ENCODE results near the gene CLRN1. TPM values are rescaled to one million over a fixed set of nuclear protein-coding genes. Genes with fewer than 3 reads are reported as not detected.

Gene CLRN1
- total RNA-seq, 1 donor from 2014 or later, result not detected

DNA sequence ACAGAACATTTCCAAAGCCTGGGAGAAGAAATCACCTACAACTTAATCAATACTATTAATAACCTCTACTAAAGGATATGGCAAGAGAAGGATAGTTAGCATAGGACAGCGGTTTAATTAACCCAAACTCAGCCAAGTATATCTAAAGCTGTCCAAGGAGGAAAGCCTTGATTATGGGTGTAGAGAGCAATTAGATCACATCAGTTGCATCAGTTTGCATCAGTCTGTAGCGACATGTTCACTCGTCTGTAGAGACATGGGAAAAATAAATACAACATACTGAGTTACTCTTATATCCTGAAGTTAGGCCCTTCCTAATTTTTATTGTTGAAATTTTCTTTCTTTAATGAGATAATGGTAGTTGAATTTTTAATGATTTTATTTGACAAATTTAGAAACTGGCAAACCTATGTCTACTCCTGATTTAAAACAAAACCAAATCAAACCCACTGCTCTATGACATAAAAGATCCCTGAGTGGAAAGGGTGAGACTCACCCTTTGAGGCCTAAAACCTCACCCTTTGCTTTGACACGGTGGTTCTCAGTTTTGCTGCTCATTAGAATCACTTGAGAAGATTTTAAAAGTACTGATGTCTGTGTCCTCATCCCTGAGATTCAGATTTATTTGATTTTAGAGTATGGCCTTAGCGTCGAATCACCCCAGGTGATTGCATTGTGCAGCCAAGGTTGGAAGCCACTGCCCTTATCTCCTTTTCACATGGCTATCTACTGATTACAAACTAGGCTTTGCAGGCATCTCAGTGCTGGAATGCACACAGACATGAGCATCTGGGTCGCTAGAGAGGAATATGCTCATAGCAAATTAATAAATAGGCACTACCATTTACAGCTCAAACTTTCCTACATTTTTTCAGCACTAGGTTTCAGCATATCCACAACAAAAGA, 2.8 kb upstream of the CLRN1 start:
- Mint-ChIP-seq H3K36me3 (no peaks in the 10 kb centered on the region), H3K27me3 (ENCODE audit: low read depth) (peaks cover 10% of the 10 kb centered on the region), H3K4me3 (no peak overlapping the region), H3K4me1 (peaks cover 21% of the 10 kb centered on the region), H3K9me3 (no peaks in the 10 kb centered on the region), H3K27ac (no peak overlapping the region)
- no peak for DNase-seq (ENCODE audit: low spot score in 2 of 2, unreplicated experiment in 2 of 2)
- TF ChIP-seq, protein P1, sequence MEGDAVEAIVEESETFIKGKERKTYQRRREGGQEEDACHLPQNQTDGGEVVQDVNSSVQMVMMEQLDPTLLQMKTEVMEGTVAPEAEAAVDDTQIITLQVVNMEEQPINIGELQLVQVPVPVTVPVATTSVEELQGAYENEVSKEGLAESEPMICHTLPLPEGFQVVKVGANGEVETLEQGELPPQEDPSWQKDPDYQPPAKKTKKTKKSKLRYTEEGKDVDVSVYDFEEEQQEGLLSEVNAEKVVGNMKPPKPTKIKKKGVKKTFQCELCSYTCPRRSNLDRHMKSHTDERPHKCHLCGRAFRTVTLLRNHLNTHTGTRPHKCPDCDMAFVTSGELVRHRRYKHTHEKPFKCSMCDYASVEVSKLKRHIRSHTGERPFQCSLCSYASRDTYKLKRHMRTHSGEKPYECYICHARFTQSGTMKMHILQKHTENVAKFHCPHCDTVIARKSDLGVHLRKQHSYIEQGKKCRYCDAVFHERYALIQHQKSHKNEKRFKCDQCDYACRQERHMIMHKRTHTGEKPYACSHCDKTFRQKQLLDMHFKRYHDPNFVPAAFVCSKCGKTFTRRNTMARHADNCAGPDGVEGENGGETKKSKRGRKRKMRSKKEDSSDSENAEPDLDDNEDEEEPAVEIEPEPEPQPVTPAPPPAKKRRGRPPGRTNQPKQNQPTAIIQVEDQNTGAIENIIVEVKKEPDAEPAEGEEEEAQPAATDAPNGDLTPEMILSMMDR (IDR thresholded peaks at IDR 0.05; ENCODE audit: unreplicated experiment), result no peak

DNA sequence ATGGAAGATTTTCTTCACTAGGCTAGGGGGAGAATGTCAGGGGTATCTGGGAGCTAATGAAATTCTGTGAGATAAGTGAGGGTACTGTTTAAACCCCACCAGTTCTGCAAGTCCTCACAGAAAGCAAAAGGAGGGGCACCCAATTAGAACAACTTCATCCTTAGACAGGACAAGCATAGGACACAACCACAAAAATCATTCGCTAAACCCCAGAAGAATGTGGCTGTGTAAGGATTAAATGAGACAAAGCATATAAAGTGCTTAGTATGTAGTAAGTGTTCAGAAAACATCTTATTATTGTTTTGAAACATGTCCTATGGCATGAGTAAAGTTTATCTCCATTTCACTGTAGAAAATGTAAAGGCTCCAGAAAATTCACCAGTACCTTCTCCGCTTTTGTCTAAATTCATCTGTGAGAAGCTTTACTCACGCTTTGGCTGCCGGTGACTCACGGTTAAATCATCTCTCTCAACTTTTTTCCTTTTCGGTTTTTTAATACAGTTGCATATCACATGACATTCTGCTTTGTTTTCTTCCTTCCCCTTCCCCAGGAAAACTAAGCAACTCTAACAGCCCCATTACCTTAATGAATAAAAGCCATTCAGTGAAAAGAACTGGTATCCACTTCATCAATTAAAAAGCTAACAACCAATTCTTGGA, 1.7 kb downstream of the CLRN1 start:
- H3K4me1 Mint-ChIP-seq, result peaks cover 22% of the 10 kb centered on the region
- H3K27ac Mint-ChIP-seq, result peak overlapping the region; percentile 27
- no peak for DNase-seq (ENCODE audit: low spot score in 2 of 2, unreplicated experiment in 2 of 2)
- TF ChIP-seq, protein P1 (IDR thresholded peaks at IDR 0.05; ENCODE audit: unreplicated experiment), result no peak
- no peaks in the 10 kb centered on the region for H3K9me3 Mint-ChIP-seq
- H3K4me3 Mint-ChIP-seq, result no peak overlapping the region
- H3K36me3 Mint-ChIP-seq, result no peaks in the 10 kb centered on the region
- H3K27me3 Mint-ChIP-seq (ENCODE audit: low read depth), result peaks cover 2% of the 10 kb centered on the region

DNA sequence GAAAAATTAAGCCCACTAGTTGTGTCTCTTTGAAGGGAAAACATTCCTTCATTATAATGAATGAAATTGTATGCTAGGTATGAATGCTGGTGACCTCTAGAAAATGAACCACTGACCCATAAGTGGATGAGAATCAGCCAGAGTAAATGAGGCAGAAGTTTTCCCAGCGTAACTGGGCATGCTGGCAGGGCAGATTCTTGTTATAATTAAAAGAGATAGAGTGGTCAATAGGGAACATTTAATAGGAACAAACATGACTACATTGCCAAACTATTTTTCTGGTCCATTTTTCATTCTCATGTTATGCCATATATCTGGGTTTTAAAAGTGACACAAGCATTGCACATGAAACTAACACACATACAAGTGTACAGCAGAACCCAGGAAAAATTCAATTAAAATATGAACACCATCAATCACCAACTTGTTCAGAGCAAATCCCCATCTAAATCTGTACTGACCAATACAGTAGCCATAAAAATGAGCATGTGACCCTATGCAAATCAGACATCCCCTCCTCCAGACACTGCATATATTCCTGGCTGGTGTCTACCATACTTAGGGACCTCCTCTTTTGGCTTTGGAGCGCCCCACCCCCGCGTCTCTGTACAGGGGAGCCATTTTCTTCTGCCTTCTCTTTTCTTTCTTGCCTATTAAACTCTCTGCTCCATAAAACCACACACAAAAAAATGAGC, 4.0 kb downstream of the CLRN1 start:
- H3K36me3 Mint-ChIP-seq, result no peaks in the 10 kb centered on the region
- peaks cover 2% of the 10 kb centered on the region for H3K27me3 Mint-ChIP-seq (ENCODE audit: low read depth)
- DNase-seq (ENCODE audit: low spot score in 2 of 2, unreplicated experiment in 2 of 2), result no peak
- H3K4me1 Mint-ChIP-seq, result peaks cover 22% of the 10 kb centered on the region
- H3K4me3 Mint-ChIP-seq, result no peak overlapping the region
- no peak overlapping the region for H3K27ac Mint-ChIP-seq
- TF ChIP-seq, protein P1 (IDR thresholded peaks at IDR 0.05; ENCODE audit: unreplicated experiment), result no peak
- peaks cover 5% of the 10 kb centered on the region for H3K9me3 Mint-ChIP-seq

- H3K27me3 Mint-ChIP-seq (ENCODE audit: low read depth), result peaks cover 2% of the 10 kb centered on the region
- H3K4me3 Mint-ChIP-seq, result no peak overlapping the region
- peaks cover 5% of the 10 kb centered on the region for H3K9me3 Mint-ChIP-seq
- DNase-seq (ENCODE audit: low spot score in 2 of 2, unreplicated experiment in 2 of 2), result no peak
- peaks cover 18% of the 10 kb centered on the region for H3K4me1 Mint-ChIP-seq
- no peaks in the 10 kb centered on the region for H3K36me3 Mint-ChIP-seq
- TF ChIP-seq, protein P1 (IDR thresholded peaks at IDR 0.05; ENCODE audit: unreplicated experiment), result no peak
- H3K27ac Mint-ChIP-seq, result no peak overlapping the region
These were observed 7.1 kb downstream of the CLRN1 start for GRCh38 chr3:150965436-150965835.

DNA sequence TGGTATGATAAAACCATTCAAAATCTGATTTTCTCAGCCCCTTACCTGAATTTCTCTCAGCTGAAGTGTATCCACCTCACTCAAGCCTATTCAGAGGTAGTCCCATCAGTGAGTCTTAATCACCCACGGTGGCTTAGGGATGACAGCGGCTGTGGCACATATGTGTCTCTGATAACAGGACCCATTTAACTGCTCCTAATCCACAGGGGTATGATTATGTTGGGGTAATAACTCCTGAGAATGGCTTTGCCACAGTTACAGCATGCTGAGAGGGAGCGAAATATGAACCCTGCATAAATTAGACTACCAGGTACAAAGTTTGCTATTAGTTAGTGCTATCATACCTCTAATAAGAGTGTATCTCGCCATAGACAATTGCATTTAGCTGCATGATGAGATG, 10.6 kb downstream of the CLRN1 start:
- peaks cover 6% of the 10 kb centered on the region for H3K27me3 Mint-ChIP-seq (ENCODE audit: low read depth)
- DNase-seq (ENCODE audit: low spot score in 2 of 2, unreplicated experiment in 2 of 2), result no peak
- H3K36me3 Mint-ChIP-seq, result no peaks in the 10 kb centered on the region
- H3K4me3 Mint-ChIP-seq, result no peak overlapping the region
- TF ChIP-seq, protein P1 (IDR thresholded peaks at IDR 0.05; ENCODE audit: unreplicated experiment), result no peak
- peaks cover 5% of the 10 kb centered on the region for H3K9me3 Mint-ChIP-seq
- no peak overlapping the region for H3K27ac Mint-ChIP-seq
- peaks cover 24% of the 10 kb centered on the region for H3K4me1 Mint-ChIP-seq

Data from mesothelial cell of epicardium (in vitro differentiated cells).